ENCODE results near the gene KCTD13. TPM values are rescaled to one million over a fixed set of nuclear protein-coding genes. Genes with fewer than 3 reads are reported as not detected.

Gene KCTD13
- total RNA-seq, 1 experiment from 2014 or later: 18.3 TPM

GRCh38 chr16:29908719-29909220 lies 17.3 kb downstream of the KCTD13 start:
- no peaks in the 10 kb centered on the region for H3K79me2 ChIP-seq (ENCODE audit: insufficient read depth, low read length)
- Mint-ChIP-seq H3K27me3 (ENCODE audit: low read depth) (no peaks in the 10 kb centered on the region), H3K4me3 (no peak overlapping the region), H3K4me1 (peaks cover 6 to 17% of the 10 kb centered on the region in 2 experiments), H3K27ac (no peak overlapping the region; a peak in 1 of 7 replicates), H3K9me3 (no peaks in the 10 kb centered on the region; a peak in 1 of 5 replicates), H3K36me3 (ENCODE audit: insufficient read depth in 1 of 3, low read depth in 3 of 3) (peaks cover 15 to 30% (median 20%) of the 10 kb centered on the region in 3 experiments)
- no peak overlapping the region for H2BK120ac ChIP-seq (ENCODE audit: low read depth, low read length, poor library complexity, severe bottlenecking)
- H3K27ac ChIP-seq (ENCODE audit: insufficient read length, low read depth, low read length): no peak overlapping the region
- H2BK5ac ChIP-seq (ENCODE audit: insufficient read length, low read length): no peak overlapping the region
- H2AFZ ChIP-seq (ENCODE audit: low read length): no peak overlapping the region
- H3K23ac ChIP-seq (ENCODE audit: insufficient read length, low read depth, low read length): no peak overlapping the region
- H3K79me1 ChIP-seq (ENCODE audit: insufficient read depth, low read depth, low read length, poor library complexity, severe bottlenecking): no peaks in the 10 kb centered on the region
- no peaks in the 10 kb centered on the region for H3K9me3 ChIP-seq (ENCODE audit: control insufficient read depth, low read depth, low read length)
- no peak for DNase-seq
- H2BK15ac ChIP-seq (ENCODE audit: low read depth, low read length): no peak overlapping the region
- H2AK5ac ChIP-seq (ENCODE audit: insufficient read length, low read length): no peak overlapping the region
- no peak overlapping the region for H3K56ac ChIP-seq (ENCODE audit: insufficient read length, low read depth, low read length)
- H3K4me2 ChIP-seq (ENCODE audit: insufficient read depth, insufficient read length, low read length): no peak overlapping the region
- H3K14ac ChIP-seq (ENCODE audit: insufficient read depth, low read length): no peak overlapping the region
- no peaks in the 10 kb centered on the region for H3K27me3 ChIP-seq (ENCODE audit: insufficient read depth, low read length)
- no peak for TF ChIP-seq CTCF (conservative IDR thresholded peaks at IDR 0.05)
- H3T11ph ChIP-seq (ENCODE audit: low read length): no peak overlapping the region
- no peak overlapping the region for H4K8ac ChIP-seq (replicated peaks; ENCODE audit: insufficient read length, low read depth, low read length)
- WGBS (ENCODE audit: extremely low coverage, insufficient read length, low lambda C conversion rate): no CpG with 5 or more reads among the region's 2 CpGs
- no peak overlapping the region for H3K18ac ChIP-seq (ENCODE audit: insufficient read length, low read depth, low read length)
- H4K20me1 ChIP-seq (ENCODE audit: control insufficient read depth, insufficient read depth, insufficient read length): no peaks in the 10 kb centered on the region
- no peak overlapping the region for H4K91ac ChIP-seq (ENCODE audit: insufficient read length, low read depth, low read length)
- no peak overlapping the region for H4K5ac ChIP-seq (ENCODE audit: insufficient read length, low read depth, low read length)
- H3K4ac ChIP-seq (ENCODE audit: low read depth, low read length): no peak overlapping the region
- no peak overlapping the region for H2BK12ac ChIP-seq (ENCODE audit: insufficient read length, low read depth, low read length)
- no peak overlapping the region for H2BK20ac ChIP-seq (ENCODE audit: low read depth, low read length, poor library complexity, severe bottlenecking)
- no peaks in the 10 kb centered on the region for H3K23me2 ChIP-seq (ENCODE audit: insufficient read length, low read depth, low read length, poor library complexity, severe bottlenecking)
- no peak overlapping the region for H3K9ac ChIP-seq (ENCODE audit: extremely low read depth, insufficient read length, low read length)
- H3K4me1 ChIP-seq (ENCODE audit: insufficient read depth, low read length): no peaks in the 10 kb centered on the region

Measured in H9 (cell line).